PFSK-1 (cell line): ENCODE data around the gene C3orf52.

ENCODE experiments used
- FOXP2 ChIP-seq: optimal IDR thresholded peaks from 2 replicates; pipeline ENCODE3; 2011; ENCODE audit warnings: borderline replicate concordance, control low read depth, inconsistent platforms; ENCODE audit not compliant: insufficient read depth; ENCODE audit errors: extremely low read length, extremely low read depth
- POLR2AphosphoS5 ChIP-seq: IDR thresholded peaks from 2 replicates; pipeline ENCODE4 v1.6.1; 2012; ENCODE audit warnings: low read depth, mild to moderate bottlenecking, control low read depth, low read length, moderate library complexity
- SIN3A ChIP-seq: IDR thresholded peaks from 2 replicates; pipeline ENCODE4 v1.6.1; 2012; ENCODE audit warnings: mild to moderate bottlenecking, low read length, moderate library complexity, borderline replicate concordance; ENCODE audit not compliant: insufficient read depth
- TAF1 ChIP-seq: IDR thresholded peaks from 2 replicates; pipeline ENCODE4 v1.6.1; 2012; ENCODE audit warnings: low read length, control low read depth, borderline replicate concordance; ENCODE audit not compliant: insufficient read depth
- TF ChIP-seq, protein P1 (sequence below), 2 experiments: IDR thresholded peaks; 2 replicates each; pipeline versions ENCODE4 v1.6.1 to v1.8.0; 2011 to 2012; ENCODE audit warnings: low read depth in 2 of 2, low read length in 2 of 2, control low read depth in 1 of 2, inconsistent platforms in 1 of 2, mild to moderate bottlenecking in 1 of 2, moderate library complexity in 1 of 2; ENCODE audit not compliant: insufficient read depth in 1 of 2

Gene C3orf52

DNA sequence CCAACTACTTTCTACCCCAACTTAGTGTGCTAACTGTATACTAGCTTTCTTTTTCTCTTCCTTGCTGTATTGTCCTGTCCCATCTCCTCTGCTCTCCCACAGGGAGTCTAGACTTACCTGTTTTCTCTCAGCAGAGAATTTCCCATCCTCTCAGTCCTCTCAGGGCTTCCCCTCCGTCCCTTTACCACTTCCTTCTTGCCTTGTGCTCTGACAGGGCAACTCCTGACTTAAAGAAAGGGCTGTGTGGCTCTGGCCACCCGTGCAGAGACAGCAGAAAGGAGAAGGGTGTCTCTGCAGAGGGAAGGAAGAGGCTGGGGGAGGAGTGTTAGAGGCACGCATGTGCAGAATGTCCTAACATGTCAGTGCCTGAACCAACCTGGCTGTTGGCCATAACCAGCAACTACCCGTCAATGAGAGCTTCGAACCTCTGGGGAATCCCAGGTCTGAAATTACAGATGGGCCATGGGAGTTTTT lies 46.8 kb downstream of the C3orf52 start, which contains the start of gene GCSAM:
TSS of gene GCSAM (minus strand) at position 274 of the 474 bp plus-strand sequence. CDS start at position 146, 128 bp downstream.
- TF ChIP-seq, protein P1, sequence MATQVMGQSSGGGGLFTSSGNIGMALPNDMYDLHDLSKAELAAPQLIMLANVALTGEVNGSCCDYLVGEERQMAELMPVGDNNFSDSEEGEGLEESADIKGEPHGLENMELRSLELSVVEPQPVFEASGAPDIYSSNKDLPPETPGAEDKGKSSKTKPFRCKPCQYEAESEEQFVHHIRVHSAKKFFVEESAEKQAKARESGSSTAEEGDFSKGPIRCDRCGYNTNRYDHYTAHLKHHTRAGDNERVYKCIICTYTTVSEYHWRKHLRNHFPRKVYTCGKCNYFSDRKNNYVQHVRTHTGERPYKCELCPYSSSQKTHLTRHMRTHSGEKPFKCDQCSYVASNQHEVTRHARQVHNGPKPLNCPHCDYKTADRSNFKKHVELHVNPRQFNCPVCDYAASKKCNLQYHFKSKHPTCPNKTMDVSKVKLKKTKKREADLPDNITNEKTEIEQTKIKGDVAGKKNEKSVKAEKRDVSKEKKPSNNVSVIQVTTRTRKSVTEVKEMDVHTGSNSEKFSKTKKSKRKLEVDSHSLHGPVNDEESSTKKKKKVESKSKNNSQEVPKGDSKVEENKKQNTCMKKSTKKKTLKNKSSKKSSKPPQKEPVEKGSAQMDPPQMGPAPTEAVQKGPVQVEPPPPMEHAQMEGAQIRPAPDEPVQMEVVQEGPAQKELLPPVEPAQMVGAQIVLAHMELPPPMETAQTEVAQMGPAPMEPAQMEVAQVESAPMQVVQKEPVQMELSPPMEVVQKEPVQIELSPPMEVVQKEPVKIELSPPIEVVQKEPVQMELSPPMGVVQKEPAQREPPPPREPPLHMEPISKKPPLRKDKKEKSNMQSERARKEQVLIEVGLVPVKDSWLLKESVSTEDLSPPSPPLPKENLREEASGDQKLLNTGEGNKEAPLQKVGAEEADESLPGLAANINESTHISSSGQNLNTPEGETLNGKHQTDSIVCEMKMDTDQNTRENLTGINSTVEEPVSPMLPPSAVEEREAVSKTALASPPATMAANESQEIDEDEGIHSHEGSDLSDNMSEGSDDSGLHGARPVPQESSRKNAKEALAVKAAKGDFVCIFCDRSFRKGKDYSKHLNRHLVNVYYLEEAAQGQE (IDR thresholded peaks at IDR 0.05; ENCODE audit: insufficient read depth in 1 of 2, low read depth in 2 of 2, low read length in 2 of 2), result no peak
- TF ChIP-seq POLR2AphosphoS5, result no peak
- no peak for TF ChIP-seq FOXP2
- no peak for TF ChIP-seq TAF1
- no peak for TF ChIP-seq SIN3A

DNA sequence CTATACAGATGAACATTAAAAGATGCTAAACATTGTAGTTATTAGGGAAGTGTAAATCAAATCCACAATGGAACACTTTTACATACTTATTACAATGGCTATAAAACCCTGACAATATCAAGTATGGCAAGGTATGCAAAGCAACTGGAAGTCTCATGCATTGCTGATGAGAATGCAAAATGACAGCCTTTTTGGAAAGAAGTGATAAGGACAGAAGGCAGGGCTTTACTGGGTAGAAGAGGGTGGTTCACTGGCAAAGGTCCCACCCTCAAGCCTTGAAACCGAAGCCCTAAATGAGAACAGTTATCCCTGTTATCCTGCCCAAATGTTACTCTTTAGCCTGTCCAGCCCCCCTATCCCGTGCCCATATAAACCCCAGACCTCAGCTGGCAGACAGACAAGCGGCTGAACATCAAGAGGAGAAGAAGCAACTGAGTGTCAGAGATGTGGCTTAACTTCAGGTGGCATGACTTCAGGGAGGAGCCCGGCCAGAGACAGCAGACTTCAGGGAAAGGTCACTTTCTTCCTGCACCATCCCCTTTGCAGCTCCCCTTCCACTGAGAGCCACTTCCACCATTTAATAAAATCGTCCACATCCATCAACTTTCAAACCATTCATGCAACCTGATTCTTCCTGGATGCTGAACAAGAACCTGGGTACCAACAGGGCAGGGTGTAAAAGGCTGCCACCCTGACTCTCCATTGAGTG lies 47.6 kb downstream of the C3orf52 start:
- TF ChIP-seq TAF1 (no peak), POLR2AphosphoS5 (no peak), FOXP2 (no peak), SIN3A (no peak)
- TF ChIP-seq, protein P1 (IDR thresholded peaks at IDR 0.05; ENCODE audit: insufficient read depth in 1 of 2, low read depth in 2 of 2, low read length in 2 of 2), result no peak

DNA sequence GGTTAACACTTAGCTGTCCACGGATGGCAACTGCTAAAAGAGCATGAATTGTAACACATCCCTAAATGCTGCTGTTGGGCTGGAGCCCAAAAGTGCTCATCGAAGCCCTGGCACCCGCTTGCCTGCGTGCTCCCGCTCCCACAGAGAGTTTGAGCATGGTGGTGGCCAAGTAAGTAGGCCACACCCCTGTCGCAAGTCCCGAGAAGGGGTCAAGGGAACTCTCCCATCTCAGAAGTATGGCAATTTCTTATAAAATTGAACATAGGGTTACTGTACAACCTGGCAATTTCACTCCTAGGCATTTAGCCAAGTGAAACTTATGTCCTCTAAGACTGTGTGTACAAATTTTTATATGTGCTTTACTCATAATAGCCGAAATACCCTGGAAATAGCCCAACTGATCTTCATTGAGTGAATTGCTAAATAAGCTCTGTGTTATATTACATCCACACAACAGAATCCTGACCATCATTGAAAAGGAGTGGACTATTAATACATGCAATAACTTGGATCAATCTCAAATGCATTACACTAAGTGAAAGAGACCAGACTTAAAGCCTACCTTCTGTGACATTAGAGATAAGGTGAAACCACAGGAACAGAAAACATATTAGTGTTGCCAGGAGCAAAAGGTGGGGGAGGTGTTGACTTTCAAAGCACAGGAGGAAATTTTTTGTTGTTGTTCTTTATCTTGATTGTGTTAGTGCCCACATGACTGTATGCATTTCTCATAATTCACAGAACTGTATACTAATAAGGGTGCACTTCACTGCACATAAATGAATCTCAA lies 48.3 kb downstream of the C3orf52 start:
- TF ChIP-seq, protein P1 (IDR thresholded peaks at IDR 0.05; ENCODE audit: insufficient read depth in 1 of 2, low read depth in 2 of 2, low read length in 2 of 2), result no peak
- TF ChIP-seq FOXP2 (no peak), SIN3A (no peak), TAF1 (no peak), POLR2AphosphoS5 (no peak)

DNA sequence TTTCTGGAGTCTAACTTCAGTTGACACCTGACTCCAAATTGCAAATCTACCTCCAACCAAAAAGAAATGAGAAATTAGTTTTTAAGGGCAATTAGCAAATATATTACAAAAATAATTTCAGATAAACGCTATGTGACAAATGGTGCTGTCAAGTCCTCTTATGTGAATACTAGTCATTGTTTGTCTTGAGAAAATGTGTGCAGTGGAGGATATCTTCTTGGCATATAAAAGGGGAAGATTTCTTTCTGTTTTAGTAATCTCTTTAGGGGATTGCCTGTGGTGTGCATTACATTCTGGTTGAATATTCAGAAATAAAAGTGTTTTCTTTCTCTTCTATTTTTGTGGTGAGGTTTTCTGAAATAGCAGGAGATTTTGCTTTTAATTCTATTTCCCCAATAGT lies 49.9 kb downstream of the C3orf52 start:
- no peak for TF ChIP-seq TAF1
- TF ChIP-seq POLR2AphosphoS5, result no peak
- no peak for TF ChIP-seq FOXP2
- TF ChIP-seq SIN3A, result no peak

DNA sequence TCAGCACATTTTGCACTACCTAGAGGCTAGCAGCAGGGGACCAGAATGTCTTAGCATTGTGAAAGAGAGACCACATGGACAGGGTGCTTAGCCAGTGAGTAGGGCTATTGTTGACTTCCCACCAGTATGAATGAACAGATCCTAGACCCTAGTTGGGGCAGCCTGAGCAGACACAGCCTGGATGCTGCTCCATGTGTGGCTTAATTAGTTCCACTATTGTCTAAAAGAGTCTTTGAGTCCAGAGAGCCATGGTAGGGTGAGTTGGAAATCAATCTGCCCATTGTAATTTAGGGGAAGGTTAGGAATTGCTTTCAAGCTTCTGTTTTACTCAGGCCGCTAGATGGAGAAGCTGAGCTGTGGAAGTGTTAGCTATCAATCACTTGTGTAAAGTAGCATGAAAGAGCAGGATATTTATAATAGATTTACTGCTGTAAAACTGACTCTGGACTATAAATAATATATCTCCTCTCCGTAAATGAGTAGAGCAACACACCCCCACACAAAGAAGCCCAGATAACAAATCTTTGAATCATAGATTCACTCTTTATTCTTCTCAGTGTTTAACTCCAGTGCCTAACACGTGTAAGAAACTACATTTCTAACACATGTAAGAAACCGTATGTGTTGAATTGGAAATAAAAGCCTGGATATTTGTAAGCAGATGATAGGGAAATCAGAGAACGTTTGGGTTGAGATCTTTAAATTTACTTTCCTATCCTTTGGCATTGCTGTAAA lies 50.9 kb downstream of the C3orf52 start:
- TF ChIP-seq FOXP2, result no peak
- TF ChIP-seq TAF1, result no peak
- TF ChIP-seq, protein P1 (IDR thresholded peaks at IDR 0.05; ENCODE audit: insufficient read depth in 1 of 2, low read depth in 2 of 2, low read length in 2 of 2), result no peak
- TF ChIP-seq POLR2AphosphoS5, result no peak
- TF ChIP-seq SIN3A, result no peak
